ENCODE measurements around the gene CD63.

Gene CD63

GRCh38 chr12:55718015-55718414 is 10.8 kb downstream of the CD63 start:
- no peaks in the 10 kb centered on the region for H3K27me3 ChIP-seq (ENCODE audit: control insufficient read depth, insufficient read depth, low read length)
- H3K9me3 ChIP-seq (ENCODE audit: control insufficient read depth, low read depth, low read length): no peaks in the 10 kb centered on the region
- H3K4me1 ChIP-seq (ENCODE audit: control insufficient read depth, low read depth, low read length): peaks cover 25% of the 10 kb centered on the region
- peak overlapping the region; percentile 8 for H3K9ac ChIP-seq (ENCODE audit: low read length)
- peak overlapping the region; percentile 91 for H3K4me3 ChIP-seq (ENCODE audit: low read length)
- H3K36me3 ChIP-seq (ENCODE audit: control insufficient read depth, low read depth, low read length): no peaks in the 10 kb centered on the region
- H3K27ac ChIP-seq (ENCODE audit: low read length): peak overlapping the region; percentile 83

- H3K9me3 ChIP-seq (ENCODE audit: control insufficient read depth, low read depth, low read length): no peaks in the 10 kb centered on the region
- peak overlapping the region; percentile 1 for H3K27ac ChIP-seq (ENCODE audit: low read length)
- peak overlapping the region; percentile 84 for H3K9ac ChIP-seq (ENCODE audit: low read length)
- H3K4me1 ChIP-seq (ENCODE audit: control insufficient read depth, low read depth, low read length): peaks cover 25% of the 10 kb centered on the region
- no peaks in the 10 kb centered on the region for H3K27me3 ChIP-seq (ENCODE audit: control insufficient read depth, insufficient read depth, low read length)
- peak overlapping the region; percentile 91 for H3K4me3 ChIP-seq (ENCODE audit: low read length)
- no peaks in the 10 kb centered on the region for H3K36me3 ChIP-seq (ENCODE audit: control insufficient read depth, low read depth, low read length)
Measured at GRCh38 chr12:55717011-55718007, 11.5 kb downstream of the CD63 start.

- Histone ChIP-seq H3K4me1 (ENCODE audit: control insufficient read depth, low read depth, low read length) (peaks cover 25% of the 10 kb centered on the region), H3K36me3 (ENCODE audit: control insufficient read depth, low read depth, low read length) (no peaks in the 10 kb centered on the region)
Measured at GRCh38 chr12:55716582-55716957, 12.2 kb downstream of the CD63 start.

GRCh38 chr12:55715833-55716581 is 12.8 kb downstream of the CD63 start, which contains the start of gene BLOC1S1:
TSS of gene BLOC1S1 (plus strand) at chr12:55716046. CDS start at chr12:55716052, 6 bp downstream.
- Histone ChIP-seq H3K27me3 (ENCODE audit: control insufficient read depth, insufficient read depth, low read length) (no peaks in the 10 kb centered on the region), H3K9me3 (ENCODE audit: control insufficient read depth, low read depth, low read length) (no peaks in the 10 kb centered on the region), H3K36me3 (ENCODE audit: control insufficient read depth, low read depth, low read length) (no peaks in the 10 kb centered on the region), H3K4me3 (ENCODE audit: low read length) (peak within 1 kb of the TSS; percentile 91), H3K4me1 (ENCODE audit: control insufficient read depth, low read depth, low read length) (peaks cover 25% of the 10 kb centered on the region), H3K27ac (ENCODE audit: low read length) (peak within 1 kb of the TSS; percentile 68), H3K9ac (ENCODE audit: low read length) (peak within 1 kb of the TSS; percentile 84)

More at GRCh38 chr12:55716582-55716957, 12.2 kb downstream of the CD63 start:
- peak overlapping the region; percentile 68 for H3K27ac ChIP-seq (ENCODE audit: low read length)
- no peaks in the 10 kb centered on the region for H3K27me3 ChIP-seq (ENCODE audit: control insufficient read depth, insufficient read depth, low read length)
- peak overlapping the region; percentile 84 for H3K9ac ChIP-seq (ENCODE audit: low read length)
- H3K9me3 ChIP-seq (ENCODE audit: control insufficient read depth, low read depth, low read length): no peaks in the 10 kb centered on the region
- H3K4me3 ChIP-seq (ENCODE audit: low read length): peak overlapping the region; percentile 91

GRCh38 chr12:55715169-55715764 is 13.5 kb downstream of the CD63 start:
- Histone ChIP-seq H3K27ac (ENCODE audit: low read length) (peak overlapping the region; percentile 16), H3K4me1 (ENCODE audit: control insufficient read depth, low read depth, low read length) (peaks cover 25% of the 10 kb centered on the region), H3K9me3 (ENCODE audit: control insufficient read depth, low read depth, low read length) (no peaks in the 10 kb centered on the region), H3K4me3 (ENCODE audit: low read length) (peak overlapping the region; percentile 91), H3K36me3 (ENCODE audit: control insufficient read depth, low read depth, low read length) (no peaks in the 10 kb centered on the region), H3K9ac (ENCODE audit: low read length) (peak overlapping the region; percentile 84), H3K27me3 (ENCODE audit: control insufficient read depth, insufficient read depth, low read length) (no peaks in the 10 kb centered on the region)

- no peaks in the 10 kb centered on the region for H3K36me3 ChIP-seq (ENCODE audit: control insufficient read depth, low read depth, low read length)
- no peaks in the 10 kb centered on the region for H3K9me3 ChIP-seq (ENCODE audit: control insufficient read depth, low read depth, low read length)
- no peak overlapping the region for H3K4me3 ChIP-seq (ENCODE audit: low read length)
- H3K9ac ChIP-seq (ENCODE audit: low read length): no peak overlapping the region
- H3K4me1 ChIP-seq (ENCODE audit: control insufficient read depth, low read depth, low read length): peaks cover 24% of the 10 kb centered on the region
- H3K27ac ChIP-seq (ENCODE audit: low read length): no peak overlapping the region
- no peaks in the 10 kb centered on the region for H3K27me3 ChIP-seq (ENCODE audit: control insufficient read depth, insufficient read depth, low read length)
Measured at GRCh38 chr12:55713721-55714120, 15.1 kb downstream of the CD63 start.

- Histone ChIP-seq H3K9me3 (ENCODE audit: control insufficient read depth, low read depth, low read length) (no peaks in the 10 kb centered on the region), H3K4me1 (ENCODE audit: control insufficient read depth, low read depth, low read length) (peaks cover 19% of the 10 kb centered on the region), H3K27me3 (ENCODE audit: control insufficient read depth, insufficient read depth, low read length) (no peaks in the 10 kb centered on the region), H3K9ac (ENCODE audit: low read length) (no peak overlapping the region), H3K4me3 (ENCODE audit: low read length) (no peak overlapping the region), H3K36me3 (ENCODE audit: control insufficient read depth, low read depth, low read length) (no peaks in the 10 kb centered on the region), H3K27ac (ENCODE audit: low read length) (no peak overlapping the region)
Measured at GRCh38 chr12:55712700-55713415, 16.0 kb downstream of the CD63 start.

- Histone ChIP-seq H3K9me3 (ENCODE audit: control insufficient read depth, low read depth, low read length) (no peaks in the 10 kb centered on the region), H3K4me1 (ENCODE audit: control insufficient read depth, low read depth, low read length) (peaks cover 11% of the 10 kb centered on the region), H3K36me3 (ENCODE audit: control insufficient read depth, low read depth, low read length) (no peaks in the 10 kb centered on the region), H3K27ac (ENCODE audit: low read length) (no peak overlapping the region), H3K9ac (ENCODE audit: low read length) (no peak overlapping the region), H3K4me3 (ENCODE audit: low read length) (no peak overlapping the region), H3K27me3 (ENCODE audit: control insufficient read depth, insufficient read depth, low read length) (peaks cover under 1% of the 10 kb centered on the region)
Measured at GRCh38 chr12:55711786-55712553, 16.8 kb downstream of the CD63 start.

GRCh38 chr12:55708695-55709233 is 20.0 kb downstream of the CD63 start:
- Histone ChIP-seq H3K36me3 (ENCODE audit: control insufficient read depth, low read depth, low read length) (no peaks in the 10 kb centered on the region), H3K27me3 (ENCODE audit: control insufficient read depth, insufficient read depth, low read length) (peaks cover 8% of the 10 kb centered on the region), H3K4me1 (ENCODE audit: control insufficient read depth, low read depth, low read length) (peaks cover 13% of the 10 kb centered on the region), H3K4me3 (ENCODE audit: low read length) (peak overlapping the region; percentile 75), H3K27ac (ENCODE audit: low read length) (no peak overlapping the region), H3K9ac (ENCODE audit: low read length) (no peak overlapping the region), H3K9me3 (ENCODE audit: control insufficient read depth, low read depth, low read length) (no peaks in the 10 kb centered on the region)
